Panc1 (cell line): ENCODE data around the gene GLRA3. TPM values are rescaled to one million over a fixed set of nuclear protein-coding genes. Genes with fewer than 3 reads are reported as not detected.

ENCODE experiments used
- ATAC-seq: fragments of 200-7000 bp; cut with Tn5 transposase; 2 replicates; pipeline ENCODE4 v1.9.1; 2020; ENCODE audit warnings: mild to moderate bottlenecking, moderate library complexity
- BruUV-seq: library from RNA; stranded (reverse); fragments of 400-500 nt; replicated peaks from 2 replicates; lab custom pipeline; 2021; lab: Mats Ljungman, UMichigan
- CTCF ChIA-PET: fragments of 300-600 bp; sonication (Branson Sonifier 250); formaldehyde crosslinking; loops from one replicate; lab custom pipeline; 2022; ENCODE audit warnings: antibody characterized with exemption; lab: Charles Lee
- POLR2A ChIA-PET: fragments of 300-600 bp; sonication (Branson Sonifier 250); formaldehyde crosslinking; loops from one replicate; lab custom pipeline; 2022; ENCODE audit warnings: antibody characterized with exemption; lab: Charles Lee
- DNase-seq: peaks from one replicate; pipeline ENCODE4 v3.0.0-alpha.2; 2010; ENCODE audit warnings: low read depth, low spot score
- H3K27ac ChIP-seq: 2 replicates; pipeline ENCODE4 v1.5.1; 2011; ENCODE audit warnings: mild to moderate bottlenecking, low read length, inconsistent platforms
- H3K27me3 ChIP-seq: fragments of 200-500 bp; sonication (Bioruptor generic); 2 replicates; pipeline ENCODE4 v1.6.0; 2014; ENCODE audit warnings: low read length, inconsistent platforms; ENCODE audit not compliant: control insufficient read depth, insufficient read depth
- H3K36me3 ChIP-seq: fragments of 200-500 bp; sonication (Bioruptor generic); 2 replicates; pipeline ENCODE4 v1.5.1; 2014; ENCODE audit warnings: inconsistent platforms, mild to moderate bottlenecking, low read length, moderate library complexity; ENCODE audit not compliant: control insufficient read depth, insufficient read depth
- H3K4me1 ChIP-seq: 2 replicates; pipeline ENCODE4 v1.5.1; 2011; ENCODE audit warnings: inconsistent platforms, mild to moderate bottlenecking, low read length, moderate library complexity; ENCODE audit not compliant: control insufficient read depth, insufficient read depth
- H3K4me3 ChIP-seq, 2 experiments: 2 replicates each; pipeline ENCODE4 v1.5.1; 2011 to 2012; ENCODE audit warnings: low read depth in 2 of 2, low read length in 2 of 2, mild to moderate bottlenecking in 2 of 2, inconsistent platforms in 1 of 2, moderate library complexity in 1 of 2
- H3K9me3 ChIP-seq: fragments of 200-500 bp; sonication (Bioruptor generic); 2 replicates; pipeline ENCODE4 v1.5.1; 2014; ENCODE audit warnings: low read depth, mild to moderate bottlenecking, inconsistent platforms, low read length, moderate library complexity; ENCODE audit not compliant: control insufficient read depth, insufficient read depth
- POLR2AphosphoS5 ChIP-seq: IDR thresholded peaks from 2 replicates; pipeline ENCODE4 v1.6.1; 2012; ENCODE audit warnings: mild to moderate bottlenecking, low read depth, low read length, moderate library complexity
- SIN3A ChIP-seq: IDR thresholded peaks from 2 replicates; pipeline ENCODE4 v1.6.1; 2012; ENCODE audit warnings: low read depth, mild to moderate bottlenecking, low read length, moderate library complexity, borderline replicate concordance; ENCODE audit not compliant: insufficient read depth
- TCF7L2 ChIP-seq: IDR thresholded peaks from 2 replicates; pipeline ENCODE4 v1.6.1; 2011; ENCODE audit warnings: mild to moderate bottlenecking, low read depth, low read length, inconsistent platforms
- in situ Hi-C: cut with HindIII; loops from 2 replicates; pipeline ENCODE4 v1.10.0; 2016; ENCODE audit warnings: low sequenced_read_pairs, low pct_unique_long_range_greater_than_20kb
- intact Hi-C: fragments of 100-400 bp; cut with micrococcal nuclease; formaldehyde crosslinking; loops from one replicate; pipeline ENCODE4 v1.10.0; 2022; ENCODE audit not compliant: unreplicated experiment
- total RNA-seq: library from RNA; stranded (reverse); gene quantifications from one replicate; pipeline ENCODE4 v1.2.1, GENCODE V29; 2021; ENCODE audit not compliant: unreplicated experiment
- TF ChIP-seq, protein P1 (sequence below): fragments of 450-650 bp; IDR thresholded peaks from 2 replicates; pipeline ENCODE4 v1.5.1; 2017; ENCODE audit warnings: mild to moderate bottlenecking
- TF ChIP-seq, protein P2 (sequence below), 2 experiments: IDR thresholded peaks; 2 replicates each; pipeline ENCODE4 v1.6.1; 2011 to 2012; ENCODE audit warnings: low read depth in 2 of 2, control low read depth in 1 of 2, low read length in 1 of 2, mild to moderate bottlenecking in 1 of 2, moderate library complexity in 1 of 2; ENCODE audit not compliant: insufficient read depth in 1 of 2

GLRA3 gene
- total RNA-seq, 1 experiment from 2014 or later, result not detected

DNA sequence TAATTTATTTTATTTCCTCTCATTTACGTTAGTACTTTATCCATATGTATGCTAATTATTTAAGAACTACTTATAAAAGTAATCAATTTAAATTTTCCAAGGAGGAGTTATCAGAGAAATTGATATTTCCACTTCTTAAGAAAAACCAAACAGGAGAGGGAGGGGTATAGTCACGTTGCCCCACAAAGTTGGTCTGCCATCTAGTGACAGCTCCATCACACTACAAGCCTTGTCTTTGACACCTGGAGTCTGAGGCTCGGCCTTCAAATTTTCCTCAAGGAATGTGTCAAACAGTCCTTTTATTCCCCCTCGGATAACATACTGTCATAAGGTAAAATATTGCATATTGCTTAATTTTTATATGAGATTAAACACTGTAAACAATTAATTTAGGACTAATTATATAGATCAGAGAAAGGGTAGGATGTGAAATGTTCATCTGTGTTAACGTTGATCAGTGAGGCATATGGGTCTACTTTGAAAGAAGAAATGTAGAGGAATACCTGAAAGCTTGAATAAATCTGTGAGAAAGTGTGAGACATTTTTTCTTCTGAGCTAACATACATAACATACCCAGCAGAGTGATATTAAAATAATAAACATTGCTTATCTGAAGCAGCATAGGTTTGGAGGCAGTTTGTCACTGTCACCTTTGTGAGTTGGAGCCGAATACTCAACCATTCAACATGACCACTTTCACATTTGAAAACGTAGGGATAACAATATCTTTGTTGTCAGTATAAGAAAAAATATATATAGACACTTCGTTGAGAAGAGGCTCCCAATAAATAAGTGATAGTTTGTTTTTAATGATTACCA is 114.4 kb downstream of the GLRA3 start:
- Histone ChIP-seq H3K4me3 (no peak overlapping the region), H3K4me1 (no peaks in the 10 kb centered on the region), H3K9me3 (no peaks in the 10 kb centered on the region), H3K36me3 (no peaks in the 10 kb centered on the region), H3K27me3 (no peaks in the 10 kb centered on the region), H3K27ac (no peak overlapping the region)
- DNase-seq, result peak; percentile 32
- POLR2A ChIA-PET, result no interaction called here
- CTCF ChIA-PET, result no interaction called here
- no TSS peak for BruUV-seq
- intact Hi-C loops, result loop anchor here (2.0 kb wide), 1 partner anchor 350 kb away; no protein-coding TSS in a partner anchor
- TF ChIP-seq, protein P1, sequence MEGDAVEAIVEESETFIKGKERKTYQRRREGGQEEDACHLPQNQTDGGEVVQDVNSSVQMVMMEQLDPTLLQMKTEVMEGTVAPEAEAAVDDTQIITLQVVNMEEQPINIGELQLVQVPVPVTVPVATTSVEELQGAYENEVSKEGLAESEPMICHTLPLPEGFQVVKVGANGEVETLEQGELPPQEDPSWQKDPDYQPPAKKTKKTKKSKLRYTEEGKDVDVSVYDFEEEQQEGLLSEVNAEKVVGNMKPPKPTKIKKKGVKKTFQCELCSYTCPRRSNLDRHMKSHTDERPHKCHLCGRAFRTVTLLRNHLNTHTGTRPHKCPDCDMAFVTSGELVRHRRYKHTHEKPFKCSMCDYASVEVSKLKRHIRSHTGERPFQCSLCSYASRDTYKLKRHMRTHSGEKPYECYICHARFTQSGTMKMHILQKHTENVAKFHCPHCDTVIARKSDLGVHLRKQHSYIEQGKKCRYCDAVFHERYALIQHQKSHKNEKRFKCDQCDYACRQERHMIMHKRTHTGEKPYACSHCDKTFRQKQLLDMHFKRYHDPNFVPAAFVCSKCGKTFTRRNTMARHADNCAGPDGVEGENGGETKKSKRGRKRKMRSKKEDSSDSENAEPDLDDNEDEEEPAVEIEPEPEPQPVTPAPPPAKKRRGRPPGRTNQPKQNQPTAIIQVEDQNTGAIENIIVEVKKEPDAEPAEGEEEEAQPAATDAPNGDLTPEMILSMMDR, result peak; percentile 80
- no peak for TF ChIP-seq TCF7L2
- TF ChIP-seq POLR2AphosphoS5, result no peak
- TF ChIP-seq, protein P2, sequence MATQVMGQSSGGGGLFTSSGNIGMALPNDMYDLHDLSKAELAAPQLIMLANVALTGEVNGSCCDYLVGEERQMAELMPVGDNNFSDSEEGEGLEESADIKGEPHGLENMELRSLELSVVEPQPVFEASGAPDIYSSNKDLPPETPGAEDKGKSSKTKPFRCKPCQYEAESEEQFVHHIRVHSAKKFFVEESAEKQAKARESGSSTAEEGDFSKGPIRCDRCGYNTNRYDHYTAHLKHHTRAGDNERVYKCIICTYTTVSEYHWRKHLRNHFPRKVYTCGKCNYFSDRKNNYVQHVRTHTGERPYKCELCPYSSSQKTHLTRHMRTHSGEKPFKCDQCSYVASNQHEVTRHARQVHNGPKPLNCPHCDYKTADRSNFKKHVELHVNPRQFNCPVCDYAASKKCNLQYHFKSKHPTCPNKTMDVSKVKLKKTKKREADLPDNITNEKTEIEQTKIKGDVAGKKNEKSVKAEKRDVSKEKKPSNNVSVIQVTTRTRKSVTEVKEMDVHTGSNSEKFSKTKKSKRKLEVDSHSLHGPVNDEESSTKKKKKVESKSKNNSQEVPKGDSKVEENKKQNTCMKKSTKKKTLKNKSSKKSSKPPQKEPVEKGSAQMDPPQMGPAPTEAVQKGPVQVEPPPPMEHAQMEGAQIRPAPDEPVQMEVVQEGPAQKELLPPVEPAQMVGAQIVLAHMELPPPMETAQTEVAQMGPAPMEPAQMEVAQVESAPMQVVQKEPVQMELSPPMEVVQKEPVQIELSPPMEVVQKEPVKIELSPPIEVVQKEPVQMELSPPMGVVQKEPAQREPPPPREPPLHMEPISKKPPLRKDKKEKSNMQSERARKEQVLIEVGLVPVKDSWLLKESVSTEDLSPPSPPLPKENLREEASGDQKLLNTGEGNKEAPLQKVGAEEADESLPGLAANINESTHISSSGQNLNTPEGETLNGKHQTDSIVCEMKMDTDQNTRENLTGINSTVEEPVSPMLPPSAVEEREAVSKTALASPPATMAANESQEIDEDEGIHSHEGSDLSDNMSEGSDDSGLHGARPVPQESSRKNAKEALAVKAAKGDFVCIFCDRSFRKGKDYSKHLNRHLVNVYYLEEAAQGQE (IDR thresholded peaks at IDR 0.05; ENCODE audit: insufficient read depth in 1 of 2, low read depth in 2 of 2, low read length in 1 of 2), result no peak
- no peak for TF ChIP-seq SIN3A
- ATAC-seq, result 0 out of 2 replicates have a peak, but pooled peaks have one; percentile 83
- in situ Hi-C loops, result no loop called here

DNA sequence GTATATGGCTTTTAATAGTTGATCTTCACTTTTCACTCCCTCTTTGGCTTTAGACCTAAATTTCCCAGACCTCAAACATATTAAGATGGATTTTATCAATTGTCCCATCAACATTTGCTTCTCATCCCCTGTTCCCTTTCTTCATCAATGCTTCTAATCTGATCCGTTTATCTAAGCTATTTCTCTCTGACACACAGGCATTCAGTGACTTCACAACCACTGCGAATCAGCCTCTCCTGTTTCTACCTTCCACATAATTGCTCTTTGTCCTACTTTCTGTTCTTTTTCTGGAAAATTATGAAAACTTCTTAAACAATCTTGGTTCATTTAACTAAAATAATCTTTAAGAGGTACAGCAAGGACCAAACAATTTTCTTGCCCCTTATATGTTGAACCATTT is 115.2 kb downstream of the GLRA3 start:
- Histone ChIP-seq H3K27me3 (no peaks in the 10 kb centered on the region), H3K27ac (no peak overlapping the region), H3K36me3 (no peaks in the 10 kb centered on the region), H3K9me3 (no peaks in the 10 kb centered on the region), H3K4me1 (no peaks in the 10 kb centered on the region), H3K4me3 (no peak overlapping the region)
- CTCF ChIA-PET, result no interaction called here
- ATAC-seq (no peak), DNase-seq (no peak)
- BruUV-seq, result no TSS peak
- TF ChIP-seq, protein P2 (IDR thresholded peaks at IDR 0.05; ENCODE audit: insufficient read depth in 1 of 2, low read depth in 2 of 2, low read length in 1 of 2), result no peak
- TF ChIP-seq TCF7L2, result no peak
- TF ChIP-seq POLR2AphosphoS5, result no peak
- TF ChIP-seq SIN3A, result no peak
- TF ChIP-seq, protein P1, result no peak
- POLR2A ChIA-PET, result no interaction called here
- in situ Hi-C loops, result no loop called here
- intact Hi-C loops, result loop anchor here (2.0 kb wide), 1 partner anchor 349 kb away; no protein-coding TSS in a partner anchor
